ENCODE results near the gene BSG.

The BSG gene

DNA sequence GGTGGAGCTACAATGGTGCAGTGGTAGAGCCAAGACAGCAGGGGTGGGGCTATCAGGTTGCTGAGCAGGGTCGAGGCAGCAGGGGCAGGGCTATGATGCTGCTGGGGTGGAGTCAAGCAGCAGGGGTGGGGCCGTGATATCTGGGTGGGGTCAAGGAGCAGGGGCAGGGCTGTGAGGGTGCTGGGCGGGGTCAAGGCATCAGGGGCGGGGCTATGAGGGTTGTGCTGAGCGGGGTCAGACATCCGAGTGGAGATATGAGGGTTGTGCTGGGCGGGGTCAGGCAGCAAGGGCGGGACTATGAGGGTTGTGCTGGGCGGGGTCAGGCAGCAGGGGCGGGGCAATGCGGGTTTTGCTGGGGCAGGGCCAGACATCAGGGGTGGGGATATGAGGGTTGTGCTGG is 32.0 kb downstream of the BSG start:
- DNase-seq (ENCODE audit: low read depth in 3 of 3) = peak in 1 of 3 experiments; percentile 62

DNA sequence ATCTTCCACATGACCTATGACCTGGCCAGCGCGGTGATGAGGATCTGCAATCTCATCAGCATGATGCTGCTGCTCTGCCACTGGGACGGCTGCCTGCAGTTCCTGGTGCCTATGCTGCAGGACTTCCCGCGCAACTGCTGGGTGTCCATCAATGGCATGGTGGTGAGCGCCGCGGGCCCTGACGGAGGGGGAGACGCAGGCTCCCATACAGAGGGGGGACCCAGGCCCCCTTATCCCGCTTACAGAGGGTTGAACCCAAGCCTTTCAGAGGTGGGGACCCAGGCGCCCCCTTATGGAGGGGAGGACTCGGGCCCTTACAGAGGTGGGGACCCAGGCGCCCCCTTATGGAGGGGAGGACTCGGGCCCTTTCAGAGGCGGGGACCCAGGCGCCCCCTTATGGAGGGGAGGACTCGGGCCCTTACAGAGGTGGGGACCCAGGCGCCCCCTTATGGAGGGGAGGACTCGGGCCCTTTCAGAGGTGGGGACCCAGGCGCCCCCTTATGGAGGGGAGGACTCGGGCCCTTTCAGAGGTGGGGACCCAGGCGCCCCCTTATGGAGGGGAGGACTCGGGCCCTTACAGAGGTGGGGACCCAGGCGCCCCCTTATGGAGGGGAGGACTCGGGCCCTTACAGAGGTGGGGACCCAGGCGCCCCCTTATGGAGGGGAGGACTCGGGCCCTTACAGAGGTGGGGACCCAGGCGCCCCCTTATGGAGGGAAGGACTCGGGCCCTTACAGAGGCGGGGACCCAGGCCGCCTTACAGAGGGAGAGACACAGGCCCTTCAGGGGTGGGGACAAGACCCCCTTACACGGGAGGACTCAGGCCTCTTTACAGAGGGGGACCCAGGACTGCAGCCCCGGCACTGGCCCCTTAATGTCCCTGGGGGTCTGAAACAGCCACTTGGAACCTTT is 32.9 kb downstream of the BSG start:
- peak in 1 of 3 experiments; percentile 52 for DNase-seq (ENCODE audit: low read depth in 3 of 3)

DNA sequence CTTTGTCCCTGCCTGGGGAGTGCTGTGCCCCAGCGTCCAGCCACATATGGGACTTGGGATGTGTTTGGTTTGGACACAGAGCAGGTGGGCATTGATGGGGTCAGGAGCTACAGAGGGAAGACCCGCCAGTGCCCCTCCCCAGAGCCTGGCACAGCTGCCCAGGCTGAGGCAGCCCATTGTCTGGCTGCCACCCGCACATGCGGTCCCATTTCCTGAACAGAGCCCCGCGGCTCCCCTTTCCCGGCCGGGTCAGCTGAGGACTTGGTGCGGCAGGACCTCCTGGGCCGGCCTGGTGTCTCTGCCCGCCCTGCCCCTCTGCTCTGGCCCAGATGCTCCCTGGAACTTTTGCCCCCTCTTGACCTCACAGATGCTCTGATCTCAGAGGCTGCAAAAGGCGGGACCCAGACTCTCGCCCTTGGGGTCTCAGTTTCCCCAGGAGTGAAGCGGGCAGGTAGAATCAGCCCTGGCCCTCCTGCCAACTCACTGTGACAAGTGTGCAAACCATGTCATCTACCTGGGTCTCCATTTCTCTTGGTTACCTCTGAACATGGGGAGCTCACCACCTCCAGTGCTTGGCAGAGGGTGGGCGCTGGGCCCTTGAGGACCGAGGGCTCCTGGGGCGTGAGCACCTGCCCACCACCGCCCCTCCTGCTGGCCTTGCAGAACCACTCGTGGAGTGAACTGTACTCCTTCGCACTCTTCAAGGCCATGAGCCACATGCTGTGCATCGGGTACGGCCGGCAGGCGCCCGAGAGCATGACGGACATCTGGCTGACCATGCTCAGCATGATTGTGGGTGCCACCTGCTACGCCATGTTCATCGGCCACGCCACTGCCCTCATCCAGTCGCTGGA is 35.1 kb downstream of the BSG start:
- no peak for DNase-seq (ENCODE audit: low read depth in 3 of 3)

DNA sequence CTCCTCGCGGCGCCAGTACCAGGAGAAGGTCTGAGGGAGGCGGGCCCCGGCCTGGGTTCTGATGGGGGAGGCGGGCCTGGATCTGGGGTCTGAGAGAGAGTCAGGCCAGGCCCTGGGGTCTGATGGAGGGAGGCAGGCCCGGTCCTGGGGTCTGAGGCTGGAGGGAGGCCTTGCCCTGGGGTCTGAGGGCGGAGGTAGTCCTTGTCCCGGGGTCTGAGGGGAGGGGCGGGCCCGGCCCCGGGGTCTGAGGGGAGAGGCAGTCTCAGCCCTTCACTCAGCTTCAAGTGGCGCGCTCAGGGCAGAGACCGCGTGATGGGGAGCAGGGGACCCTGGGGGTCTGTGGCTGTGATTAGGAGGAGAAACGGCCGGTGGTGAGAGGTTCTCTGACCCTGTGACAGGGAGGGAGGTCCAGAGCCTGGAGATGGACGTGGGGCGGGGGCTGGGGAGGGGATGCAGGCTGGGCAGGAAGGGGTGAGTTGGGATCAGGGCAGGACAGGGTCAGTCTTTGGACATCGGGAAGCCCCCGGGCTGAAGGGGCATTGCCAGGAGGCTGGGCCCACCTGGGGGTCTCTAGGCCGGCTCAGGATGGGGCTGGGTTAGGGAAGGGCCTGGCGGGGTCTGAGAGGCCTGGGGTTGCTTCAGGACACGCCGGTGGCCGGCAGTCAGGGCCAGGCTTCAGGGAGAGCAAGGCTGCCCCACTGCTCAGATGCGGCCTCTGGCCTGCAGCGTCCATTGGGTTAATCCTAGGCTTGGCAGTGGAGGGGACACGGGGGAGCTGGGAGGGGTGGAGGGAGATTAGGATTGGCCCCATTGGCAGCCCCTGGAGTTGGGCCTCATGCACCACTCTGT is 36.0 kb downstream of the BSG start:
- no peak for DNase-seq (ENCODE audit: low read depth in 3 of 3)

DNA sequence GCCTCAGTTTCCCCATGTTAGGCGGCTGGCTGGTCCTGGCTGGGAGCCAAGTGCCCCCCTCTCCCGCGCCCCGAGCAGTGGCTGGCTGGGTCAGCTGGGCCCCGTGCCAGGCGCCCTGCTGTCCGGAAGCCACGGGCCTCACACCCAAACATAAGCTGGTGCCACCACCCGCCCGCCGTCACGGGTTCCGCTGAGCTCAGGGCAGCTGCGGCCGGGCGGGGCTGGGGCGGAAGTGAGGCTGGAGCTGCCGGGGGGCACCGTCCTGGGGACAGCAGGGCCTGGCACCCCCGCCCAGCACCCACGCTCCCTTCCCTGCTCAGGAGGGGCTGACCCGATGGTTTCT is 36.6 kb downstream of the BSG start:
- no peak for DNase-seq (ENCODE audit: low read depth in 3 of 3)

DNA sequence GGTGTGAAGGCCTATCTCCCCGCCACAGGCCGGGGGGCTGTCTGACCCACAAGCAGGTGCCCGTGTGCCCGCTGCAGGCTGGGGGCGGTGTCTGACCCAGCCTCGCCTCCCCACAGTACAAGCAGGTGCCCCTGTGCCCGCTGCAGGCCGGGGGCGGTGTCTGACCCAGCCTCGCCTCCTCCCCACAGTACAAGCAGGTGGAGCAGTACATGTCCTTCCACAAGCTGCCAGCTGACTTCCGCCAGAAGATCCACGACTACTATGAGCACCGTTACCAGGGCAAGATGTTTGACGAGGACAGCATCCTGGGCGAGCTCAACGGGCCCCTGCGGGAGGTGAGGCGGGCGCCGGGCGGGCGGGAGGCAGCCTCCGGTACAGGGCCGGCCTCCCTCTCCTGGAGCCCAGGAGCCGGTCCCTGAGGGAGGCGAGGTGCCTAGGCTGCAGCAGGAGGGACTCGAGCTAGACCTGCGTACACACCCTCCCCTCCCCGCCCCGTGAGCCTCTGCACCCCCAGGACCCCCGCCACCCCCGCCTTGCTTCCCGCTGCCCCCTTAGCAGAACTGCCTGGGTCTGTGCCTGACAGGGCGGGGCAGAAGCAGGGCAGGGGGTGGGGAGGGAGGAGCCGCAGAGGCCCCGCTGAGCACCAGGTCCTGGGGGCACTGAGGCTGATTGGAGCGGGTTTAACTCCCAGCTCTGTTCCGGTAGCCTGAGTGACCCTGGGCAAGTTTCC is 37.8 kb downstream of the BSG start:
- DNase-seq (ENCODE audit: low read depth in 3 of 3) = no peak

DNA sequence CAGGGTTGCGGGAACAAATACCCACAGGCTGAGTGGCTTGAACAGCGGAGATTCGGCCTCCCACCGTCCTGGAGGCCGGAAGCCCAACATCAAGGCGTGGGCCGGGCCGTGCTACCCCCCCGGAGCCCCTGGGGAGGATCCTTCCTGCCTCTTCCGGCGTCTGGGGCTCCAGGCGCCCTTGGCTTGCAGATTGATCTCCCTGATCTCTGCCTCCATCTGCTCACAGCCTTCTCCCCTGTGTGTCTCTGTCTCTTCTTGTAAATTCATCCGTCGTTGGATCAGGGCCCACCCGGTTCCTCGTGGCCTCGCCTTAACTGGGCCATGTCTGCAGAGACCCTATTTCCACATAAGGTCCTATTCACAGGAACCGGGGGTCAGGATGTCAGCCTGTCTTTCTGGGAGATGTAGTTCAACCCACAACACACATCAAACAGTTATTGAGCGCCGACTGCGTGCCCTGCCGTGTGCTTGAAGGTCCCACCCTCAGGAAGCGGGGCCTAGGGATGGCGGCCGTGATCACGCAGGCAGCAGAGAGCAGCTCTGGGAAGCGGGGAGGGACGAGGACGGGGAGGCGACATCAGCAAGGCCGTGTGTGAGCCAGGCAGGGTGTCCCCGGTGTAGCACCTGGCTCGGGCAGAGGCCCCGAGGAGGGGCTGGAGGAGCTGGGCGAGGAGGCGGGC is 38.5 kb downstream of the BSG start:
- peak in 1 of 3 experiments; percentile 55 for DNase-seq (ENCODE audit: low read depth in 3 of 3)

DNA sequence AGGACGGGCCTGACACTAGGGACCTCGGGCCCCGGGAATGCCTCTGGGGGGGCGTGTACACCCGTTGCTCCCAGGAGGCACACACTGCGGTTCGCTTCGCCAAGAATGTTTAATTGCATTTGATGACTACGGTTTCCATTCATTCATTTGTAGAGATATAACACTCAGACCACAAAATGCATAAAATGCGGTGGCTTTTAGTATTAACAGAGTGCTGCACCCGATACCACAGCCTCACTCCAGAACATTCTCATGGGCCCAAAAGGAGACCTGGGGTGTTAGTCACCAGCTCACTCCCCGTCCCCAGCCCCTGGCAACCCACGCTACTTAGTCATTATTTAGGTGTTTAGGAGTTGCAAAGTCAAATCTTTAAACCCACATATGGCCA is 39.1 kb downstream of the BSG start:
- DNase-seq (ENCODE audit: low read depth in 3 of 3) = peak; percentile 51 to 76 (median 56)

DNA sequence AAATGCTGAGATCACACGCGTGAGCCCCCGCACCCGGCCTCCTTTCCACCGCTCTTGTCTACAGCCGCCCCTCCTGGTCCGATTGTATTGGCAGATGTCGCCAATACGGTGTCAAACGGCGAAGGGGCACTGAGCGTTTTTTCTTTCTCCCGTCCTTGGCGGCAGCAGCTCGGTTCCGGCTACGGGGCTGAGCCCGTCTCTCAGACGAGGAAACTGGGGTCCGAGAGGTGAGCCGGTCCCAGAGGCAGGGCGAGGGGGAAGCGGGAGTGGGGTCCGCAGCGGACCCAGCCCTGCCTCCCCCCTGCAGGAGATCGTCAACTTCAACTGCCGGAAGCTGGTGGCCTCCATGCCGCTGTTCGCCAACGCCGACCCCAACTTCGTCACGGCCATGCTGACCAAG is 40.5 kb downstream of the BSG start:
- no peak for DNase-seq (ENCODE audit: low read depth in 3 of 3)

DNA sequence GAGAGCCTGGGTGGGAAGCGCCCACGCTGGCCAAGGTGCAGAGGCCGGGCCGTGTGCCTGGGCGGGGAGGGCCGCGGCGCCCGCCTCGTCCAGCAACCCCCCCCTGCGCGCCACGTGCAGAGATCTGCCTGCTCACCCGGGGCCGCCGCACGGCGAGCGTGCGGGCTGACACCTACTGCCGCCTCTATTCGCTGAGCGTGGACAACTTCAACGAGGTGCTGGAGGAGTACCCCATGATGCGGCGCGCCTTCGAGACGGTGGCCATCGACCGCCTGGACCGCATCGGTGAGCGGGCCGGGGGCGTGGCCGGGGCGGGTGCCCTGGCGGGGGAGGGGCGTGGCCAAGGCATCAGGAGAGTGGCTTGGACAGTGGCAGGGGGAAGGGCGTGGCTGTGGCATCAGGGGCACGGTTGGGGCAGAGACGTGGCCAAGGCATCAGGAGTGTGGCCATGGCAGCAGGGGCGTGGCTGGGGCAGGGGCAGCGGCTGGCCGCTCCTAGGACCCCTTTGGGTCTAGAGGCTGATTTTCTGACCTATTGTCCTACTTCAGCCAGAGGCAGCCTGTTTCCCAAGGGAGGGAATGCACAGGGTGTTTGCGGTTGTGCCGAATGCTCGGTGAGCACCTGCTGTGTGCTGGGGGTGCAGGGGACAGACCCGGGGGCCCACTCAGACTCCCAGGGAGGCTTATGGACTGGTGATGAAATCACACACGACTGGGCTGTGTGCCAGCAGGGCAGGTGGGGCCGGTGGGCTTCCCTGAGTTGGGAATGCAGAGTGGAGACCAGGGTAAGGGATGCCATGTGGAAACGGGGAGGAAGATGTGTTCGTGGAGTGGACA is 41.6 kb downstream of the BSG start:
- no peak for DNase-seq (ENCODE audit: low read depth in 3 of 3)

DNA sequence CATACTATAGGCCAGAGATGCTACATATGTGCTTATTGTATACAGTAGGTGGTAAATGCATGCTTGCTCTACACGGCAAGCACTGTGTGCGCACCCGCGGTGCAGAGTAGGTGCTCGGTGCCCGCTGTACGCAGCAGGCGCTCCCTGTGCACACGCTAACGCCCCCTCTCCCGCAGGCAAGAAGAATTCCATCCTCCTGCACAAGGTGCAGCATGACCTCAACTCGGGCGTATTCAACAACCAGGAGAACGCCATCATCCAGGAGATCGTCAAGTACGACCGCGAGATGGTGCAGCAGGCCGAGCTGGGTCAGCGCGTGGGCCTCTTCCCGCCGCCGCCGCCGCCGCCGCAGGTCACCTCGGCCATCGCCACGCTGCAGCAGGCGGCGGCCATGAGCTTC is 43.2 kb downstream of the BSG start:
- no peak for DNase-seq (ENCODE audit: low read depth in 3 of 3)

DNA sequence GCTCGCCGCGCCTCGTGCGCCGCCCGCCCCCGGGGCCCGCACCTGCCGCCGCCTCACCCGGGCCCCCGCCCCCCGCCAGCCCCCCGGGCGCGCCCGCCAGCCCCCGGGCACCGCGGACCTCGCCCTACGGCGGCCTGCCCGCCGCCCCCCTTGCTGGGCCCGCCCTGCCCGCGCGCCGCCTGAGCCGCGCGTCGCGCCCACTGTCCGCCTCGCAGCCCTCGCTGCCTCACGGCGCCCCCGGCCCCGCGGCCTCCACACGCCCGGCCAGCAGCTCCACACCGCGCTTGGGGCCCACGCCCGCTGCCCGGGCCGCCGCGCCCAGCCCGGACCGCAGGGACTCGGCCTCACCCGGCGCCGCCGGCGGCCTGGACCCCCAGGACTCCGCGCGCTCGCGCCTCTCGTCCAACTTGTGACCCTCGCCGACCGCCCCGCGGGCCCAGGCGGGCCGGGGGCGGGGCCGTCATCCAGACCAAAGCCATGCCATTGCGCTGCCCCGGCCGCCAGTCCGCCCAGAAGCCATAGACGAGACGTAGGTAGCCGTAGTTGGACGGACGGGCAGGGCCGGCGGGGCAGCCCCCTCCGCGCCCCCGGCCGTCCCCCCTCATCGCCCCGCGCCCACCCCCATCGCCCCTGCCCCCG is 43.8 kb downstream of the BSG start:
- DNase-seq (ENCODE audit: low read depth in 3 of 3) = no peak

DNA sequence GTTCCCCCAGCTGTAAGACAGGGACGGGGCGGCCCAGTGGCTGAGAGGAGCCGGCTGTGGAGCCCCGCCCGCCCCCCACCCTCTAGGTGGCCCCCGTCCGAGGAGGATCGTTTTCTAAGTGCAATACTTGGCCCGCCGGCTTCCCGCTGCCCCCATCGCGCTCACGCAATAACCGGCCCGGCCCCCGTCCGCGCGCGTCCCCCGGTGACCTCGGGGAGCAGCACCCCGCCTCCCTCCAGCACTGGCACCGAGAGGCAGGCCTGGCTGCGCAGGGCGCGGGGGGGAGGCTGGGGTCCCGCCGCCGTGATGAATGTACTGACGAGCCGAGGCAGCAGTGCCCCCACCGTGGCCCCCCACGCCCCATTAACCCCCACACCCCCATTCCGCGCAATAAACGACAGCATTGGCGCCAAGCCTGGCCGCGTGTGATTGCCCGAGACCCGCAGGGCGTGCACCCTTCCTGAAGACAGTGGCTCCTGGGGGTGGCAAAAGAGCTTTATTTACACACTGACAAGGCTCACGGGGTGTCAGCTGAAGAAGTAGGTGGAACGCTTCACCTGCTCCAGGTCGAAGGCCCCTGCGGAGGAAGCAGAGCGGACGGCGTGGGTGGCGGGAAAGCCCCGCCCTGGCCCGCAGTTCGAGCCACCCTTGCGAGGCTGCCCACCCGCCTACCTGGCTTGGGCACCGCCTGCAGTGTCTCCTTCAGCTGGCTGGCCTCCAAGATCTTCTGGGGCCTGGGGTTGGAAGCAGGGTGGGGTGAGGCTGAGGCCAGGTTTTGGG is 44.5 kb downstream of the BSG start:
- no peak for DNase-seq (ENCODE audit: low read depth in 3 of 3)

DNA sequence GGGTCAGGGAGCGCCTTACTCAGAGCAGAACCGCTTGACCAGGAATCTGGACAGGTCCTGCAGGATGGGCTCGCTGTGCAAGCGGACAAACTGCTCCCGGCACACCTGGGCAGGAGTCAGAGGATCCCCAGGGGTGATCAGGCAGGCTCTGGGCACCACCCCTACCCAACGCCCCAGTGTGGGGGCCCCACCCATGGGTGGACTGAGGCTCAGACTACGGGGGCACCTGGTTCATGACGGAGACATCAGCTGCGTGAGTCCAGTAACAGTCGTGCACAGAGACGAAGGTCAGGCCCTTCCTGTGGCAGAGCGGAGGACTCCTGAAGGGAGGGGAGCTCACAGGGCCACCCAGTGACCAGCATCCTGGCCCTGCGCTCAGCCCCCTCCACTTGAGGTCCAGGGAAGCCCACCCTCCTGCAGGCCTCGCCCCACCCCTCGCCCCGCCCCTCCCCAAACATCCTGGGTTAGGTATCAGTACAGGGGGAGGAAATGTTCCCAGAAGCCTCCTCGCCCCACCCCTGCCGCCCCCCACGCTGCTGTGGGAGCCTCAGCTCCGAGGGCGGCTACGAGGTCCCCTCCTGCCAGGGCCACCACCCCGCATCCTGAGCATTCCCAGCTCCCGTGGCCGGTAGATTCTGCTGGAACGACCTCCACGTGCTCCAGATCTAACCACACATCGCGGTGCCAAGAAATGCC is 45.3 kb downstream of the BSG start:
- DNase-seq (ENCODE audit: low read depth in 3 of 3) = no peak

DNA sequence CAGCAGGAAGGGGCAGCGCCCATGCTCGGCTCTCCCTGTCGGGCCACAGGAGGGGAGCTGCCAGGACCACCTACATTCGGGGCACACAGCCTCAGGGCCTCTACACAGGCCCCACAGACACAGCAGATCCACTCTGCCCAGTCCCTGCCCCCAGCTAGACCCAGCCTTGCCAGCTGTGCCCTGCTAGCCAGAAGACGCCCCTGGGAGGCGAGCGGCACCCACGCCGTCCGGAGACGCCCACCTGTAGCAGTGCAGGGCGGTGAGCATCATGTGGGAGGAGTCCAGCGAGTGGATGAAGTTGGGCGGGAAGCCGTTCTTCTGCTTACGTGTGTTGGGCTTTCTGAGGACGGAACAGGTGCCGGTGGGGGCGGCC is 45.8 kb downstream of the BSG start:
- no peak for DNase-seq (ENCODE audit: low read depth in 3 of 3)

DNA sequence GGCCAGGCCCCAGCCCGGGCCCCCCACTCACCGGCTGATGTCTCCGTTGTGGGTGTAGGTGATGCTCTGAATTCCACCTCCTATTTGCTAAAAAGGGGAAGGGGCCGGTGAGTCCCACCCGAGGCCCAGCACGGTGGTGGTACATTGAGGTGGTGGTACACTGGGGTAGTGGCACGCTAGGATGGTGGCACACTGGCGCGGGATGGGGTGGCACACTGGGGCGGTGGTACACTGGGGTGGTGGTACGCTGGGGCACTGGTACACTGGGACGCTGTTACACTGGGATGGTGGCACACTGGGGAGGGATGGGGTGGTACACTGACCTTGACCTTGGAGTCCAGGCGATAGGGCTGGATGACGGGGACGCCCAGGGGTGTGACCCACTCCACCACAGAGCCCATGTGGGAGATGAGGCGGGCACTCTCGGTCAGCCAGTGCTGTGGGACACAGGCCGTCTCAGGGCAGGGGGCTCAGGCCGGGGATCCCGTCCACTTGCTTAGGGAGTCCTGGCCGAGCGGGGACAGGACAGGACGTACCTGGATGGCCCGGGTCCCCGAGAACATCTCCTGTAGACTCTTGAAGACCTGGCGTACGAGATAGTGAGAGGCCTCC is 46.4 kb downstream of the BSG start:
- no peak for DNase-seq (ENCODE audit: low read depth in 3 of 3)

DNA sequence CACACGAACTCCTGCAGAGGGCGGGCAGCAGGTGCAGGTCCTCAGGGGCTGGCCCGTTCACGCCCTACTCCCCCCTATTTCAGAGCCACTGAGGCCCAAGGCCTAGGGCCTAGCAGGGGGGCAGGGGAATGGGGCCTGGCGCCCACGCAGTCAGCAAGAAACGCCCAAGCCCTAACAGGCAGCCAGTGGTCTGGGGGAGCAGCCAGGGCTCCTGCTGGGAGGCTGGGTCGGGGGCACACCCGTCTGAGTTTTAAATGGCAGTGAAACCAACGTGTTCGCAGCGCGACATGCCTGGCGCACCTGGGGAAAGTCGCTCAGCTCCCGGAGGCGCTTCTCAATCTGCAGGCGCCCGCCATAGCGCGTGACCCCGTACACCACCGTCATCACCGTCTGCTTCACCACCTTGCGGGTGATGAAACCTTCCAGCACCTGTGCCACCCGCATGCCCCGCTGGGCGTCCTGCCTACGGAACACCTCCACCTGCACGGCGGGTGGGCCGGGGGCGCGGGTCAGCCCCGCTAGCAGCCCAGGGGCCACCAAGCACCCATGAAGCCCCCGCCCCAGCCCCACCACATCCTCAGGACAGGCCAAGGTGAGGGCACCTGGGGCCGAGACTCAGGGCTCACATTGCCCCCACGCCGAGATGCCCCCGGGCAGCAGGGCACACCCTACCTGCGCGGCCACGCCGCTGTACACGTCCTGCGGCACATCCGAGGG is 47.0 kb downstream of the BSG start:
- DNase-seq (ENCODE audit: low read depth in 3 of 3) = no peak

Data from stimulated activated CD4-positive, alpha-beta T cell treated with anti-CD3 and anti-CD28 coated beads, TNF-alpha, amount 100 ng/mL, for 24 hours (primary cell).